ENCODE data around the gene RHEX.

DNA sequence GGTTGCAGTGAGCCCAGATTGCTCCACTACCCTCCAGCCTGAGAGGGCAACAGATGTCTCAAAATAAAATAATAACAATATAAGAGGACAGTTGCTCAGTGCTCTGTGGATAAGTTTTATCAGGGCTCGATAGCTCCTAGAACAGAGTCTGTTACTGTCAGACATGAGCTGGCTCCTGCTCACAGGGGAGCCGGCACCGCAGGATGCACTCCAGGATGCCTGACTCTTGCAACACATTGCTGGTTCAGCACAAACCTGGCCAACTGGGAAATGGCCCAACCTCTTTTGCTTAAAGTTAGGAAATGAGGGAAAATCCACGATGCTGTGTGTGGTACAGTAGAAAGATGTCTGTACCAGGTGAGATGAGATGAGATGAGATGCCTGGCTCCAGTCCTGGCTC lies 23.5 kb upstream of the RHEX start:
- TF ChIP-seq, protein P1, sequence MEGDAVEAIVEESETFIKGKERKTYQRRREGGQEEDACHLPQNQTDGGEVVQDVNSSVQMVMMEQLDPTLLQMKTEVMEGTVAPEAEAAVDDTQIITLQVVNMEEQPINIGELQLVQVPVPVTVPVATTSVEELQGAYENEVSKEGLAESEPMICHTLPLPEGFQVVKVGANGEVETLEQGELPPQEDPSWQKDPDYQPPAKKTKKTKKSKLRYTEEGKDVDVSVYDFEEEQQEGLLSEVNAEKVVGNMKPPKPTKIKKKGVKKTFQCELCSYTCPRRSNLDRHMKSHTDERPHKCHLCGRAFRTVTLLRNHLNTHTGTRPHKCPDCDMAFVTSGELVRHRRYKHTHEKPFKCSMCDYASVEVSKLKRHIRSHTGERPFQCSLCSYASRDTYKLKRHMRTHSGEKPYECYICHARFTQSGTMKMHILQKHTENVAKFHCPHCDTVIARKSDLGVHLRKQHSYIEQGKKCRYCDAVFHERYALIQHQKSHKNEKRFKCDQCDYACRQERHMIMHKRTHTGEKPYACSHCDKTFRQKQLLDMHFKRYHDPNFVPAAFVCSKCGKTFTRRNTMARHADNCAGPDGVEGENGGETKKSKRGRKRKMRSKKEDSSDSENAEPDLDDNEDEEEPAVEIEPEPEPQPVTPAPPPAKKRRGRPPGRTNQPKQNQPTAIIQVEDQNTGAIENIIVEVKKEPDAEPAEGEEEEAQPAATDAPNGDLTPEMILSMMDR (IDR thresholded peaks at IDR 0.05) = no peak
- TF ChIP-seq EZH2 (IDR thresholded peaks at IDR 0.05; ENCODE audit: borderline replicate concordance, insufficient read depth, low read depth, low read length, poor library complexity, severe bottlenecking) = no peak
